GM23338 (cell line): ENCODE results near the gene AIM2. TPM values are rescaled to one million over a fixed set of nuclear protein-coding genes. Genes with fewer than 3 reads are reported as not detected.

ENCODE experiments used
- ATAC-seq: fragments of 200-7000 bp; cut with Tn5 transposase; 3 replicates; pipeline ENCODE4 v1.9.1; 2020
- DNase-seq: peaks from one replicate; pipeline ENCODE4 v3.0.0-alpha.2; 2015; ENCODE audit warnings: low spot score
- H2AFZ ChIP-seq: fragments of 200-600 bp; sonication (generic); 2 replicates; pipeline ENCODE4 v1.8.0; 2016; ENCODE audit warnings: antibody characterized with exemption, mild to moderate bottlenecking, moderate library complexity
- H3F3A ChIP-seq: fragments of 200-600 bp; sonication (generic); replicated peaks from 2 replicates; pipeline ENCODE4 v1.8.0; 2017; ENCODE audit warnings: antibody characterized with exemption, mixed run types, low read depth
- H3K27ac ChIP-seq: fragments of 200-600 bp; sonication (generic); 2 replicates; pipeline ENCODE4 v1.6.1; 2016; ENCODE audit warnings: low read depth
- H3K27me3 ChIP-seq: fragments of 200-600 bp; sonication (generic); 2 replicates; pipeline ENCODE4 v1.8.0; 2016; ENCODE audit warnings: mild to moderate bottlenecking, mixed run types, moderate library complexity; ENCODE audit not compliant: insufficient read depth
- H3K36me3 ChIP-seq: fragments of 200-600 bp; sonication (generic); 2 replicates; pipeline ENCODE4 v1.8.0; 2016; ENCODE audit warnings: mild to moderate bottlenecking; ENCODE audit not compliant: insufficient read depth
- H3K4me1 ChIP-seq: fragments of 200-600 bp; sonication (generic); 2 replicates; pipeline ENCODE4 v1.8.0; 2016; ENCODE audit warnings: mild to moderate bottlenecking, moderate library complexity; ENCODE audit not compliant: insufficient read depth
- H3K4me2 ChIP-seq: fragments of 200-600 bp; sonication (generic); 2 replicates; pipeline ENCODE4 v1.7.1; 2017; ENCODE audit warnings: mixed run types
- H3K4me3 ChIP-seq: fragments of 200-600 bp; sonication (generic); 2 replicates; pipeline ENCODE4 v1.6.1; 2016; ENCODE audit warnings: mixed run types
- H3K79me2 ChIP-seq: fragments of 200-600 bp; sonication (generic); replicated peaks from 2 replicates; pipeline ENCODE4 v1.8.0; 2017; ENCODE audit warnings: mild to moderate bottlenecking; ENCODE audit not compliant: insufficient read depth
- H3K9me2 ChIP-seq: fragments of 200-600 bp; sonication (generic); 2 replicates; pipeline ENCODE4 v1.8.0; 2017; ENCODE audit not compliant: insufficient read depth
- H4K20me1 ChIP-seq: fragments of 200-600 bp; sonication (generic); replicated peaks from 2 replicates; pipeline ENCODE4 v1.8.0; 2017; ENCODE audit warnings: mild to moderate bottlenecking; ENCODE audit not compliant: insufficient read depth
- H3K27ac Mint-ChIP-seq: 2 replicates; pipeline ENCODE4 v1.8.0; 2020; ENCODE audit warnings: inconsistent platforms, mild to moderate bottlenecking, moderate library complexity, mixed read lengths
- H3K27me3 Mint-ChIP-seq: 3 replicates; pipeline ENCODE4 v1.8.0; 2022; ENCODE audit warnings: low read depth, mild to moderate bottlenecking, moderate library complexity, mixed read lengths, inconsistent platforms; ENCODE audit not compliant: insufficient read depth, poor library complexity
- H3K36me3 Mint-ChIP-seq: 3 replicates; pipeline ENCODE4 v1.8.0; 2021; ENCODE audit warnings: low read depth, mild to moderate bottlenecking, inconsistent platforms, moderate library complexity, mixed read lengths
- H3K4me1 Mint-ChIP-seq: 3 replicates; pipeline ENCODE4 v1.8.0; 2020; ENCODE audit warnings: mild to moderate bottlenecking, inconsistent platforms, mixed read lengths
- H3K4me3 Mint-ChIP-seq: 3 replicates; pipeline ENCODE4 v1.8.0; 2021; ENCODE audit warnings: moderate library complexity, mild to moderate bottlenecking, inconsistent platforms, mixed read lengths
- H3K9me3 Mint-ChIP-seq: 3 replicates; pipeline ENCODE4 v1.8.0; 2020; ENCODE audit warnings: moderate library complexity, mild to moderate bottlenecking, inconsistent platforms, mixed read lengths
- CREB1 ChIP-seq: fragments of 250-450 bp; sonication (Bioruptor Pico); IDR thresholded peaks from 2 replicates; pipeline ENCODE4 v1.5.0; 2020; ENCODE audit warnings: low read depth, mild to moderate bottlenecking, moderate library complexity
- CTCF ChIP-seq, 2 experiments: fragments of 200-600 bp in 1 of 2; sonication (generic) in 1 of 2; conservative IDR thresholded peaks; 2 replicates each; pipeline versions ENCODE4 v1.5.1 to v1.6.1; 2016 to 2017; ENCODE audit warnings: antibody characterized with exemption in 2 of 2, low read depth in 2 of 2, mild to moderate bottlenecking in 2 of 2, moderate library complexity in 1 of 2
- EZH2 ChIP-seq: fragments of 200-600 bp; sonication (generic); IDR thresholded peaks from one replicate; pipeline ENCODE4 v1.8.0; 2017; ENCODE audit warnings: antibody characterized with exemption, mild to moderate bottlenecking, low read depth; ENCODE audit not compliant: unreplicated experiment
- EZH2phosphoT487 ChIP-seq: fragments of 200-600 bp; sonication (generic); IDR thresholded peaks from one replicate; pipeline ENCODE4 v1.8.1; 2018; ENCODE audit warnings: antibody characterized with exemption; ENCODE audit not compliant: unreplicated experiment
- NANOG ChIP-seq: IDR thresholded peaks from 2 replicates; pipeline ENCODE4 v1.6.1; 2016; ENCODE audit warnings: antibody characterized with exemption, borderline replicate concordance
- polyA plus RNA-seq: library from polyadenylated mRNA; unstranded; fragments of >200 nt; fragmentation: Nextera tagmentation; extraction: Ambion mirVana; gene quantifications from 2 replicates; pipeline ENCODE4 v1.2.1, GENCODE V29; 2016
- total RNA-seq: library from RNA; depleted of rRNA; stranded (reverse); fragments of >200 nt; shearing (Covaris generic); gene quantifications from 2 replicates; pipeline ENCODE4 v1.2.3, GENCODE V29; 2014
- TF ChIP-seq, protein P1 (sequence below): fragments of 250-450 bp; sonication (Bioruptor Pico); IDR thresholded peaks from 2 replicates; pipeline ENCODE4 v1.5.0; 2020; ENCODE audit warnings: mild to moderate bottlenecking, moderate library complexity
- TF ChIP-seq, protein P2 (sequence below): IDR thresholded peaks from 2 replicates; pipeline ENCODE4 v1.6.1; 2016; ENCODE audit warnings: antibody characterized with exemption
- TF ChIP-seq, protein P3 (sequence below): IDR thresholded peaks from one replicate; pipeline ENCODE4 v1.6.1; 2018; ENCODE audit warnings: antibody characterized with exemption; ENCODE audit not compliant: unreplicated experiment

The AIM2 gene
- total and polyA plus RNA-seq, 2 experiments from 2014 or later, result 1.5 to 2.5 TPM

DNA sequence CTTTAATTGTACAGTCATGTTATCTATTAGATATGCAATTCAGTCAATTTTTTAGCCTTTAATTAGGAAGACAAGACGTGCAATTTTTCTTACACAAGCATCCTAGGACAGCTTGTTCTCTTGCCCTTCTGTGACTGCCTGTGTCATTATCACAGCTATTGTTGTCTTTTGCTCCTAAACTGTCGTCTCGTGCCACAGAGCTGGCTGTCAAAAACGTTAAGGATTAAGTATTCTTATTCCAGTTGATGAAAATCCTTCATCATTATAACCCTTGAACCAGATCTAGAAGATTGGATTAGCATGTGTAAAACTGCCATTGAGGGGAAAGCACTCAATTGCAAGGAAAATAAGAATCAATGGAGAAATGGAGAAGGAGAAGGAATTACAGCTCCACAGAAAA is 43.8 kb upstream of the AIM2 start:
- H3F3A ChIP-seq, result no peaks in the 10 kb centered on the region
- TF ChIP-seq EZH2, result no peak
- no peak for TF ChIP-seq EZH2phosphoT487
- TF ChIP-seq, protein P1, sequence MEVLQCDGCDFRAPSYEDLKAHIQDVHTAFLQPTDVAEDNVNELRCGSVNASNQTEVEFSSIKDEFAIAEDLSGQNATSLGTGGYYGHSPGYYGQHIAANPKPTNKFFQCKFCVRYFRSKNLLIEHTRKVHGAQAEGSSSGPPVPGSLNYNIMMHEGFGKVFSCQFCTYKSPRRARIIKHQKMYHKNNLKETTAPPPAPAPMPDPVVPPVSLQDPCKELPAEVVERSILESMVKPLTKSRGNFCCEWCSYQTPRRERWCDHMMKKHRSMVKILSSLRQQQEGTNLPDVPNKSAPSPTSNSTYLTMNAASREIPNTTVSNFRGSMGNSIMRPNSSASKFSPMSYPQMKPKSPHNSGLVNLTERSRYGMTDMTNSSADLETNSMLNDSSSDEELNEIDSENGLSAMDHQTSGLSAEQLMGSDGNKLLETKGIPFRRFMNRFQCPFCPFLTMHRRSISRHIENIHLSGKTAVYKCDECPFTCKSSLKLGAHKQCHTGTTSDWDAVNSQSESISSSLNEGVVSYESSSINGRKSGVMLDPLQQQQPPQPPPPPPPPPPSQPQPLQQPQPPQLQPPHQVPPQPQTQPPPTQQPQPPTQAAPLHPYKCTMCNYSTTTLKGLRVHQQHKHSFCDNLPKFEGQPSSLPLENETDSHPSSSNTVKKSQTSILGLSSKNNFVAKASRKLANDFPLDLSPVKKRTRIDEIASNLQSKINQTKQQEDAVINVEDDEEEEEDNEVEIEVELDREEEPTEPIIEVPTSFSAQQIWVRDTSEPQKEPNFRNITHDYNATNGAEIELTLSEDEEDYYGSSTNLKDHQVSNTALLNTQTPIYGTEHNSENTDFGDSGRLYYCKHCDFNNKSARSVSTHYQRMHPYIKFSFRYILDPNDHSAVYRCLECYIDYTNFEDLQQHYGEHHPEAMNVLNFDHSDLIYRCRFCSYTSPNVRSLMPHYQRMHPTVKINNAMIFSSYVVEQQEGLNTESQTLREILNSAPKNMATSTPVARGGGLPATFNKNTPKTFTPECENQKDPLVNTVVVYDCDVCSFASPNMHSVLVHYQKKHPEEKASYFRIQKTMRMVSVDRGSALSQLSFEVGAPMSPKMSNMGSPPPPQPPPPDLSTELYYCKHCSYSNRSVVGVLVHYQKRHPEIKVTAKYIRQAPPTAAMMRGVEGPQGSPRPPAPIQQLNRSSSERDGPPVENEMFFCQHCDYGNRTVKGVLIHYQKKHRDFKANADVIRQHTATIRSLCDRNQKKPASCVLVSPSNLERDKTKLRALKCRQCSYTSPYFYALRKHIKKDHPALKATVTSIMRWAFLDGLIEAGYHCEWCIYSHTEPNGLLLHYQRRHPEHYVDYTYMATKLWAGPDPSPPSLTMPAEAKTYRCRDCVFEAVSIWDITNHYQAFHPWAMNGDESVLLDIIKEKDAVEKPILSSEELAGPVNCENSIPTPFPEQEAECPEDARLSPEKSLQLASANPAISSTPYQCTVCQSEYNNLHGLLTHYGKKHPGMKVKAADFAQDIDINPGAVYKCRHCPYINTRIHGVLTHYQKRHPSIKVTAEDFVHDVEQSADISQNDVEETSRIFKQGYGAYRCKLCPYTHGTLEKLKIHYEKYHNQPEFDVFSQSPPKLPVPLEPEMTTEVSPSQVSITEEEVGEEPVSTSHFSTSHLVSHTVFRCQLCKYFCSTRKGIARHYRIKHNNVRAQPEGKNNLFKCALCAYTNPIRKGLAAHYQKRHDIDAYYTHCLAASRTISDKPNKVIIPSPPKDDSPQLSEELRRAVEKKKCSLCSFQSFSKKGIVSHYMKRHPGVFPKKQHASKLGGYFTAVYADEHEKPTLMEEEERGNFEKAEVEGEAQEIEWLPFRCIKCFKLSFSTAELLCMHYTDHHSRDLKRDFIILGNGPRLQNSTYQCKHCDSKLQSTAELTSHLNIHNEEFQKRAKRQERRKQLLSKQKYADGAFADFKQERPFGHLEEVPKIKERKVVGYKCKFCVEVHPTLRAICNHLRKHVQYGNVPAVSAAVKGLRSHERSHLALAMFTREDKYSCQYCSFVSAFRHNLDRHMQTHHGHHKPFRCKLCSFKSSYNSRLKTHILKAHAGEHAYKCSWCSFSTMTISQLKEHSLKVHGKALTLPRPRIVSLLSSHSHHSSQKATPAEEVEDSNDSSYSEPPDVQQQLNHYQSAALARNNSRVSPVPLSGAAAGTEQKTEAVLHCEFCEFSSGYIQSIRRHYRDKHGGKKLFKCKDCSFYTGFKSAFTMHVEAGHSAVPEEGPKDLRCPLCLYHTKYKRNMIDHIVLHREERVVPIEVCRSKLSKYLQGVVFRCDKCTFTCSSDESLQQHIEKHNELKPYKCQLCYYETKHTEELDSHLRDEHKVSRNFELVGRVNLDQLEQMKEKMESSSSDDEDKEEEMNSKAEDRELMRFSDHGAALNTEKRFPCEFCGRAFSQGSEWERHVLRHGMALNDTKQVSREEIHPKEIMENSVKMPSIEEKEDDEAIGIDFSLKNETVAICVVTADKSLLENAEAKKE, result no peak
- TF ChIP-seq CTCF (conservative IDR thresholded peaks at IDR 0.05; ENCODE audit: low read depth in 2 of 2), result no peak
- no peak for TF ChIP-seq NANOG
- TF ChIP-seq, protein P2, sequence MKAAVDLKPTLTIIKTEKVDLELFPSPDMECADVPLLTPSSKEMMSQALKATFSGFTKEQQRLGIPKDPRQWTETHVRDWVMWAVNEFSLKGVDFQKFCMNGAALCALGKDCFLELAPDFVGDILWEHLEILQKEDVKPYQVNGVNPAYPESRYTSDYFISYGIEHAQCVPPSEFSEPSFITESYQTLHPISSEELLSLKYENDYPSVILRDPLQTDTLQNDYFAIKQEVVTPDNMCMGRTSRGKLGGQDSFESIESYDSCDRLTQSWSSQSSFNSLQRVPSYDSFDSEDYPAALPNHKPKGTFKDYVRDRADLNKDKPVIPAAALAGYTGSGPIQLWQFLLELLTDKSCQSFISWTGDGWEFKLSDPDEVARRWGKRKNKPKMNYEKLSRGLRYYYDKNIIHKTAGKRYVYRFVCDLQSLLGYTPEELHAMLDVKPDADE, result no peak
- TF ChIP-seq CREB1 (CRISPR knock-in tag), result no peak
- TF ChIP-seq, protein P3, sequence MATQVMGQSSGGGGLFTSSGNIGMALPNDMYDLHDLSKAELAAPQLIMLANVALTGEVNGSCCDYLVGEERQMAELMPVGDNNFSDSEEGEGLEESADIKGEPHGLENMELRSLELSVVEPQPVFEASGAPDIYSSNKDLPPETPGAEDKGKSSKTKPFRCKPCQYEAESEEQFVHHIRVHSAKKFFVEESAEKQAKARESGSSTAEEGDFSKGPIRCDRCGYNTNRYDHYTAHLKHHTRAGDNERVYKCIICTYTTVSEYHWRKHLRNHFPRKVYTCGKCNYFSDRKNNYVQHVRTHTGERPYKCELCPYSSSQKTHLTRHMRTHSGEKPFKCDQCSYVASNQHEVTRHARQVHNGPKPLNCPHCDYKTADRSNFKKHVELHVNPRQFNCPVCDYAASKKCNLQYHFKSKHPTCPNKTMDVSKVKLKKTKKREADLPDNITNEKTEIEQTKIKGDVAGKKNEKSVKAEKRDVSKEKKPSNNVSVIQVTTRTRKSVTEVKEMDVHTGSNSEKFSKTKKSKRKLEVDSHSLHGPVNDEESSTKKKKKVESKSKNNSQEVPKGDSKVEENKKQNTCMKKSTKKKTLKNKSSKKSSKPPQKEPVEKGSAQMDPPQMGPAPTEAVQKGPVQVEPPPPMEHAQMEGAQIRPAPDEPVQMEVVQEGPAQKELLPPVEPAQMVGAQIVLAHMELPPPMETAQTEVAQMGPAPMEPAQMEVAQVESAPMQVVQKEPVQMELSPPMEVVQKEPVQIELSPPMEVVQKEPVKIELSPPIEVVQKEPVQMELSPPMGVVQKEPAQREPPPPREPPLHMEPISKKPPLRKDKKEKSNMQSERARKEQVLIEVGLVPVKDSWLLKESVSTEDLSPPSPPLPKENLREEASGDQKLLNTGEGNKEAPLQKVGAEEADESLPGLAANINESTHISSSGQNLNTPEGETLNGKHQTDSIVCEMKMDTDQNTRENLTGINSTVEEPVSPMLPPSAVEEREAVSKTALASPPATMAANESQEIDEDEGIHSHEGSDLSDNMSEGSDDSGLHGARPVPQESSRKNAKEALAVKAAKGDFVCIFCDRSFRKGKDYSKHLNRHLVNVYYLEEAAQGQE, result no peak
- H4K20me1 ChIP-seq, result no peaks in the 10 kb centered on the region
- no peak overlapping the region for H3K4me3 ChIP-seq
- no peaks in the 10 kb centered on the region for H3K27me3 Mint-ChIP-seq
- no peaks in the 10 kb centered on the region for H3K9me2 ChIP-seq
- no peak overlapping the region; the same call in 1 of the 2 replicates for H3K27ac Mint-ChIP-seq
- no peaks in the 10 kb centered on the region for H3K27me3 ChIP-seq
- no peak overlapping the region for H2AFZ ChIP-seq
- H3K4me3 Mint-ChIP-seq, result no peak overlapping the region
- peaks cover 8% of the 10 kb centered on the region; the same call in 2 of the 3 replicates for H3K4me1 Mint-ChIP-seq
- no peaks in the 10 kb centered on the region for H3K36me3 ChIP-seq
- ATAC-seq (no peak), DNase-seq (no peak)
- H3K27ac ChIP-seq, result no peak overlapping the region
- peaks cover 9% of the 10 kb centered on the region; the same call in 1 of the 2 replicates for H3K4me1 ChIP-seq
- no peak overlapping the region for H3K4me2 ChIP-seq
- no peaks in the 10 kb centered on the region for H3K79me2 ChIP-seq
- no peaks in the 10 kb centered on the region for H3K36me3 Mint-ChIP-seq
- no peaks in the 10 kb centered on the region for H3K9me3 Mint-ChIP-seq
